SK-MEL-5 (cell line): ENCODE results near the gene TMEM63C. TPM values are rescaled to one million over a fixed set of nuclear protein-coding genes. Genes with fewer than 3 reads are reported as not detected.

Experiments
- DNase-seq: peaks from one replicate; pipeline ENCODE4 v3.0.0-alpha.2; 2016; ENCODE audit warnings: low read depth, low spot score
- in situ Hi-C: cut with HindIII; loops from 2 replicates; pipeline ENCODE4 v1.10.0; 2016; ENCODE audit warnings: low sequenced_read_pairs, high pct_unique_total_duplicates, low pct_unique_long_range_greater_than_20kb
- total RNA-seq: library from RNA; depleted of rRNA; stranded (reverse); fragments of >200 nt; shearing (Covaris generic); gene quantifications from 2 replicates; pipeline ENCODE4 v1.2.3, GENCODE V29; 2014

Gene TMEM63C
- total RNA-seq, 1 experiment from 2014 or later = 0.66 TPM

- in situ Hi-C loops = no loop called here
- DNase-seq = no peak
These were observed 77.0 kb downstream of the TMEM63C start for GRCh38 chr14:77258566-77258965.

GRCh38 chr14:77259025-77259715 is 77.6 kb downstream of the TMEM63C start:
- in situ Hi-C loops = no loop called here

GRCh38 chr14:77260199-77260598 is 78.6 kb downstream of the TMEM63C start:
- no peak for DNase-seq
- in situ Hi-C loops = no loop called here

More at GRCh38 chr14:77259025-77259715, 77.6 kb downstream of the TMEM63C start:
- DNase-seq = no peak

GRCh38 chr14:77260631-77261030 is 79.0 kb downstream of the TMEM63C start:
- DNase-seq = no peak

DNA sequence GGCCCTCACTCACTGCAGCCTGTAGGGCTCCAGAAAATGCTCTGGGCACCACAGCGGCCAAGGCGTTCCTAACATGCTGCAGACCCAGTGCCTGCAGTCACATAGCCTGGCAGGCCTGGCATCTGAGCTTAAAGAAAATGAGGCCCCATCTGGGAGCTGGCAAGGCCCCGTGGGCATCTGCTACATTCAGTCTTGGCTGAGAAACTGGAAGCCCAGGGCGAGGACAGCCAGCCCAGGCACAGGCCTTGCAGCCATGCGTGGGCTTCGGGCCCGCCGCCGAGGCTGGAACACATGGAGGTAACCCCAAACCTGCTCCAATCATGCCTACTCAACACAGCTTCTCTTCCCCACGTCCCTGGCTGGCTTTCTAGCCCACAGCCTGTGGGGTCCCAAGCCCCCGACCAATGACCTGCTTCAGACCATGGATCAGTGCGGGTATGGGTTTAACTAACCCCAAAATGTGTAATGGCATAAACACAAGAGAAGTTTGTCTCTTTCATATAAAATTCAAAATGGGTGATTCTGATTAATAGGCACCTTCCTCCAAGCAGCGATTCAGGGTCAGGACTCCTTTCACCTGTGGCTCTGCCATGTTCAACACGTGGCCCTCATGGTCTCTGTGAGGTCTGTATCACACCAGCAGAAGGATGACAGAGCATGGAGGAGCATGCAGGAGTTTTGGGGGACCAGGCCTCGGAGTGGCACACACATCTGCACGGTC is 83.0 kb downstream of the TMEM63C start:
- in situ Hi-C loops = no loop called here
- no peak for DNase-seq

More at GRCh38 chr14:77260631-77261030, 79.0 kb downstream of the TMEM63C start:
- in situ Hi-C loops = no loop called here

DNA sequence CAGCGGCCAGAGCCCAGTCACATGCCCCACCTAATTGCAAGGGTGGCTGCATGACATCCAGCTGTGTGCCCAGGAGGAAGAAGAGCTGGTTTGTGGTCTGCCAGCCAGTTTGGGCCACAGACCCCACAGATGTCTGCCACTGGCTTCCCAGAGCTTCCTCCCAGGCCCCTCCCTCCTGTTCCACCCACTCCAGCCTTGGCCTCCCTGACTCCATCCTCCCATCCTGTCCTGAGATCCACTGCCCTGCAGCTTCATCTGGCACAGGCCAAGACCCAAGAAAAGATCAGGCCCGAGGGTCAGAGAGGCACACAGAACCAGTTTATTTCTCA is 83.6 kb downstream of the TMEM63C start:
- no peak for DNase-seq
- in situ Hi-C loops = no loop called here

- DNase-seq = no peak
- in situ Hi-C loops = no loop called here
These were observed 84.2 kb downstream of the TMEM63C start for GRCh38 chr14:77265561-77266335.

DNA sequence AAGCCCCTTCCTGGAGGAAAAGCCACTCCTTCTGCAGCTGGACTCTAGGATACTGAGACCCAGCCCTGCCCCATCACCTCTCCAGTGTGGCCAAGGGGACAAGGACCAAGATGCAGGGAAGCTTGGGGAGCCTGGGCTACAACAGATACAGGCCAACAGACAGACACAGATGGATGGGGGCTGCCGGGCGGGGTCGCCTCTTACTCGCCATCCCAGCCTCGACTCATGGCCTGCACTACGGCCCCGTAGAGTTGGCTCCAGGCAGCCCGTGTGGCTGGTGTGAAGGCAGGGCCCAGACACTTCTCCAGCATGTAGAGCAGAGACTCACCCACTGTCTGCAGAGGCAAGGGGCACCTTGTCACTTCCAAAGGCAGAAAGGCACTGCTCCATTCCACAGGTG is 84.7 kb downstream of the TMEM63C start:
- in situ Hi-C loops = no loop called here
- DNase-seq = no peak

DNA sequence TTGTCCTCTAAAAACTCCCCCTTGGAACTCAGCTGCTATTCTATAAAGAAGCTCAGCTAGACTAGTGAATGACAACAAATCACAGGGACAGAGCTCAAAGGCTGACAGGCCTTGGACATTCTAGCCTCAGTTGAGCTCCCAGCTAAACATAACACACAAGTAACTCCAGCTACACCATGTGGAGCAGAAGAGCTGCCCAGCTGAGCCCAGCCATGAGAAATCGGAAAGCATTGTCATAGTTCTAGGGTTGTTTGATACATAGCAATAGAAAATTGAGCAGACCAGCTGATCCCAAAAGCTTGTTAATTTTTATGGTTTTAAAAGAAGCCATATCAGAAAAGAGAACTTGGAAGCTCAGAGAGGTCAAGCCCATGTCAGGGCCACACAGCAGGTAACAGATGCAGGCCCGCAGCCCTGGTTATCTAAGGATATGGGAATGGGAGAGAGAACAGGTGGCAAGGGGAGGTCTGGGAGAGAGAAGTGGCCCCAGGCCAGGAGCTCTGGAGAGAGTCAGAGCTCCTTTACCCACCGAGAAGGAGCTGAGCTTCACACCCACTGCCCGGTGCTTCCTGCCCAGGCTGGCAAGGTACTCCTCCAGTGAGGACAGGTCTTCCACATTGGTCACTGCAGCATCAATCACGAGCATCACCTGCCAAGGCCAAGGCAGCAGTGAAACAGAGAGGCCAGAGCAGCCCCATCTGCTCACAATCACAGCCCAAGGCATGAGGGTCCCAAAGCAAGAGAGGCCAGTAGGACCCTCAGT is 86.5 kb downstream of the TMEM63C start:
- no peak for DNase-seq
- in situ Hi-C loops = no loop called here

- DNase-seq = no peak
- in situ Hi-C loops = no loop called here
These were observed 87.5 kb downstream of the TMEM63C start for GRCh38 chr14:77268989-77269600.

DNA sequence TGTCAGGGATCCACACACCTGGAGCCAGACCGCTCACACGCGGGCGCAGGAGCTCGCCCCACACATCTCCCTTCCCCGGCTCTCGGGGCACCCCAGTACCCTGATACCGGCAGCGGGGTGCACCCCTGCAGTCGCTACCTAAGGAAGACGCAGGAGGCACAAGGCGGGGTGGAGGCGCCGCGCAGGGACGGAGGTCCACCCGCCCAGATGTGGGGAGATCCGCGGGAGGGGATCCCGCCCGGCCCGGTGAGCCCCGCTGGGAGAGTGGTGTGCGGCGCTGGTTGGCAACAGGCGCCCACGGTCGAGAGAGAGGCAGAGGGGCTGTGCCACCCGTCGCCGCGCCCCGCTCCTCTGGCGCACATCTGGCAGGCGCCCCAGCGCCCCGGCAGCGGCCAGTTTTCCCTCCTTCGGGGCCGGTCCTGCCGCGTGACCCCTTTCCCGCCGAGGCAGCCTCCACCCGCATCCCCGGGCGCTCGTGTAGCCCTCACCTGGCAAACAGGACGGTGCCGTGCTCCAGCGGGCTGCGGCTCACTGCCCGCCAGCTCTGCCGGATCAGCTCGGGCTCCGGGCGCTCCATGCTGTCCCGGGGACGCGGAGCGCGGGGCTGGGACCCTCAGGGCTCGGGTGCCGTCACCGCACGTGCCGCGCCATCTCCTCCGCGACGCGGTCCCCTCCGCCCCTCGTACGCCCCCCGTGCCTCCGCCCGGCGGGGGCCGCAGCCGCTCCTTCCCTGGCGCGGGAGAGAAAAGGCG is 88.9 kb downstream of the TMEM63C start:
- in situ Hi-C loops = no loop called here
- no peak for DNase-seq

GRCh38 chr14:77271113-77271710 is 89.6 kb downstream of the TMEM63C start, which contains the start of gene NGB:
NGB (minus strand) TSS chr14:77271206; CDS start chr14:77270937, 269 bp downstream.
- DNase-seq = no peak
- in situ Hi-C loops = no loop called here

- in situ Hi-C loops = no loop called here
These were observed 90.7 kb downstream of the TMEM63C start for GRCh38 chr14:77272261-77272660.

DNA sequence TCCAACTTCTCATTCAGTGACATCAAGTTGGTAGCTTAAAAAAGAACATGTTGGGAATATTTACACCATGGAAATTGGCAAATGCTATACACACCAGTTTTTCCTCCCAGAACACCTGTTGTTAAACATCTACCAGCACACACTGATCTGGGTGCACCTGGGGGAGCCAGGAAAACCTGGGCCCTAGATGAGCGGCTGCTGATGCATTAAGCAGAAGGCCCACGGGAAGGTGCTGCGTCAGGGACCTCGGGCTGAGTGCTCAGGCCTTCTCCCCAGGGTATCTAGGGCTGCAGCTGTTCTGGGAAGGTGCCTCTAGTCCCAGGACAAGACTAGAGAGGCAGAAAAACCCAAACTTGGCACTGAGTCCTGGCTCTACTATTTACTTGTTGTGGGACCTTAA is 92.2 kb downstream of the TMEM63C start:
- DNase-seq = no peak
- in situ Hi-C loops = no loop called here

More at GRCh38 chr14:77272261-77272660, 90.7 kb downstream of the TMEM63C start:
- no peak for DNase-seq

DNA sequence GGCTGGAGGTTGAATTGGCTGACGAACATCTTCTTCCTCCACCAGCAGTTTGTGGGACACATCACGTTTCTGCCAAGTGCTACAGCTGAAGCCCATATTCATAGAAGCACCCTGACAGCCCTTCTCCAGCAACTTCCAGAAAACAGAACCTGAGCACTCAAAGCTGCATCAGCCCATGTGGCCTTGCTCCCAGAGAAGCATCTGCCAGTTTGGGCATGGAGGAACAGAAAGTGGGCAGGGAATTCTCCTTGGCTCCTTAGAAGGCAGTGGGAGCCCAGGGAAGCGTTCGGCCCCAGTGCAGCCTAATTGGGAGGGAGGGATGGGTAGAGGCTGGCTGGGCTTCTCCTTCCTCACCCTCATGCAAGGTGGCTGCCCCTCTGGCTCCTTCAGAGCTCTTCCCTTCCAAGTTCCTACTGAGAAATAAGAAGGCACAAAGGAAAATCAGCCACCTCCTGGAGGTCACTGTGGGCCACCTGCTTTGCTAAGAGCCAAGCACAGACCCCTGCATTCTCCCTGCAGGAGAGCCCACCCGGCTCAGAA is 93.5 kb downstream of the TMEM63C start:
- in situ Hi-C loops = no loop called here
- no peak for DNase-seq

DNA sequence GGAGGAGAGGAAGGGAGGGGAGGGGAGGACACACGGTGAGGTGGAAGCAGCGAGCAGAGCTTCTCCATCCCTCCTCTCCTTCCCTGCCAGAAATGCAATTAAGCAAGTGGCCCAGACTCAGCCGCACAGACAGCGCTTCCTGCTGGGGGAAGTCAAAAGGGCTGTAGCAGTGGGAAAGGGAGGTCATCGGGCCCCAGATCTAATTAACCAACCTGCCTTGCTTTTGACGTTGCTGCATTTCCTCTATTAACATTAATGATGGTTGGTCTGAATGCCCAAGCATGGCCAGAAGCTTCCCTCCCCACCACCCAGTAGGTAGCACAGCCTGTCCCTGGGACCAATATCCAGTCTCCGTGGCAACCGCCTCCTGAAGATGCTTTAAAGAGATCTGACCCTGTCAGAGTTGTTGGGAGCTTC is 94.0 kb downstream of the TMEM63C start:
- in situ Hi-C loops = no loop called here
- DNase-seq = no peak
